ENCODE data around the gene UNC93B1. TPM values are rescaled to one million over a fixed set of nuclear protein-coding genes. Genes with fewer than 3 reads are reported as not detected.

The UNC93B1 gene
- polyA plus RNA-seq, 1 donor (not counting 4 experiments of a cell fraction or from before 2014, with no cell fraction given), result 15.4 TPM

- FAIRE-seq, result no peak
- H3K79me2 ChIP-seq (ENCODE audit: control insufficient read depth, insufficient read depth, low read length), result peaks cover 5% of the 10 kb centered on the region
- H4K20me1 ChIP-seq (ENCODE audit: control insufficient read depth, extremely low read depth, insufficient read depth, low read length), result no peaks in the 10 kb centered on the region
- DNase-seq (ENCODE audit: low read depth, low spot score), result no peak
- H3K27me3 ChIP-seq (ENCODE audit: control insufficient read depth, extremely low read depth, insufficient read depth, low read length), result no peaks in the 10 kb centered on the region
- H3K9me1 ChIP-seq (ENCODE audit: control insufficient read depth, extremely low read depth, insufficient read depth, low read length), result no peaks in the 10 kb centered on the region
- H3K9me3 ChIP-seq (ENCODE audit: control insufficient read depth, low read depth, low read length), result no peaks in the 10 kb centered on the region
- dilution Hi-C loops (cut with MboI; ENCODE audit: extremely low pct_ligation_motif_present, low sequenced_read_pairs), result no loop called here
- peak overlapping the region; percentile 74 for H3K9ac ChIP-seq (ENCODE audit: control insufficient read depth, extremely low read depth, insufficient read depth, low read length)
- H2AFZ ChIP-seq (ENCODE audit: control insufficient read depth, low read length), result no peak overlapping the region
- H3K4me1 ChIP-seq (ENCODE audit: control insufficient read depth, extremely low read depth, insufficient read depth, low read length), result peaks cover 7% of the 10 kb centered on the region
- peak overlapping the region; percentile 87 for H3K4me2 ChIP-seq (ENCODE audit: control insufficient read depth, extremely low read depth, insufficient read depth, low read depth, low read length)
- no peak overlapping the region for H3K27ac ChIP-seq (ENCODE audit: control insufficient read depth, insufficient read depth, low read length)
- H3K4me3 ChIP-seq (ENCODE audit: control insufficient read depth in 2 of 3, extremely low read depth in 1 of 3, insufficient read depth in 2 of 3, low read depth in 1 of 3, low read length in 3 of 3), result peak overlapping the region; percentile 68 to 84 (median 76)
- TF ChIP-seq EZH2 (IDR thresholded peaks at IDR 0.05; ENCODE audit: low read length) (no peak), CTCF (optimal IDR thresholded peaks at IDR 0.05 in 1 of 3, IDR thresholded peaks at IDR 0.05 in 1 of 3, conservative IDR thresholded peaks at IDR 0.05 in 1 of 3; ENCODE audit: extremely low read depth in 1 of 3, insufficient read depth in 2 of 3, low read length in 3 of 3) (no peak)
- H3K36me3 ChIP-seq (ENCODE audit: control insufficient read depth in 2 of 2, extremely low read depth in 1 of 2, insufficient read depth in 2 of 2, low read length in 2 of 2), result peaks cover 3 to 4% of the 10 kb centered on the region in 2 experiments
Observed at GRCh38 chr11:68039526-68040086, 35.7 kb upstream of the UNC93B1 start.

- Histone ChIP-seq H3K27ac (ENCODE audit: control insufficient read depth, insufficient read depth, low read length) (peak within 1 kb of the TSS; percentile 26), H3K79me2 (ENCODE audit: control insufficient read depth, insufficient read depth, low read length) (peaks cover 5% of the 10 kb centered on the region), H3K36me3 (ENCODE audit: control insufficient read depth in 2 of 2, extremely low read depth in 1 of 2, insufficient read depth in 2 of 2, low read length in 2 of 2) (peaks cover 4 to 6% of the 10 kb centered on the region in 2 experiments), H3K27me3 (ENCODE audit: control insufficient read depth, extremely low read depth, insufficient read depth, low read length) (no peaks in the 10 kb centered on the region), H3K9me1 (ENCODE audit: control insufficient read depth, extremely low read depth, insufficient read depth, low read length) (no peaks in the 10 kb centered on the region), H4K20me1 (ENCODE audit: control insufficient read depth, extremely low read depth, insufficient read depth, low read length) (no peaks in the 10 kb centered on the region), H2AFZ (ENCODE audit: control insufficient read depth, low read length) (peak within 1 kb of the TSS; percentile 83), H3K9ac (ENCODE audit: control insufficient read depth, extremely low read depth, insufficient read depth, low read length) (peak within 1 kb of the TSS; percentile 74), H3K4me3 (ENCODE audit: control insufficient read depth in 2 of 3, extremely low read depth in 1 of 3, insufficient read depth in 2 of 3, low read depth in 1 of 3, low read length in 3 of 3) (peak within 1 kb of the TSS; percentile 68 to 84 (median 76)), H3K4me2 (ENCODE audit: control insufficient read depth, extremely low read depth, insufficient read depth, low read depth, low read length) (peak within 1 kb of the TSS; percentile 87), H3K4me1 (ENCODE audit: control insufficient read depth, extremely low read depth, insufficient read depth, low read length) (peaks cover 7% of the 10 kb centered on the region), H3K9me3 (ENCODE audit: control insufficient read depth, low read depth, low read length) (no peaks in the 10 kb centered on the region)
- dilution Hi-C loops (cut with MboI; ENCODE audit: extremely low pct_ligation_motif_present, low sequenced_read_pairs), result no loop called here
- FAIRE-seq (peak; percentile 55), DNase-seq (ENCODE audit: low read depth, low spot score) (peak; percentile 41)
- TF ChIP-seq EZH2 (IDR thresholded peaks at IDR 0.05; ENCODE audit: low read length) (no peak), CTCF (optimal IDR thresholded peaks at IDR 0.05 in 1 of 3, IDR thresholded peaks at IDR 0.05 in 1 of 3, conservative IDR thresholded peaks at IDR 0.05 in 1 of 3; ENCODE audit: extremely low read depth in 1 of 3, insufficient read depth in 2 of 3, low read length in 3 of 3) (no peak)
Observed at GRCh38 chr11:68038718-68039525, 35.0 kb upstream of the UNC93B1 start, which contains the start of gene TCIRG1. Gene TCIRG1, plus strand, starts transcription at chr11:68039025. Its CDS starts 2,247 bp downstream, at chr11:68041272.

All from keratinocyte (primary cell).